Retinal pigment epithelial cell (primary cell): ENCODE results near the gene DOCK4.
A peak's percentile ranks its signal among the peaks of the same experiment; 100 is the strongest.

Experiments
- DNase-seq: peaks from one replicate; pipeline ENCODE4 v3.0.0-alpha.2; 2010; ENCODE audit warnings: low read depth
- H3K4me3 ChIP-seq: 2 replicates; pipeline ENCODE4 v1.5.1; 2011; ENCODE audit warnings: mild to moderate bottlenecking, low read length, control low read depth, moderate library complexity
- TF ChIP-seq, protein P1 (sequence below): conservative IDR thresholded peaks from 2 replicates; pipeline ENCODE4 v1.5.1; 2011; ENCODE audit warnings: low read depth, low read length, control low read depth, inconsistent platforms

DOCK4 gene

DNA sequence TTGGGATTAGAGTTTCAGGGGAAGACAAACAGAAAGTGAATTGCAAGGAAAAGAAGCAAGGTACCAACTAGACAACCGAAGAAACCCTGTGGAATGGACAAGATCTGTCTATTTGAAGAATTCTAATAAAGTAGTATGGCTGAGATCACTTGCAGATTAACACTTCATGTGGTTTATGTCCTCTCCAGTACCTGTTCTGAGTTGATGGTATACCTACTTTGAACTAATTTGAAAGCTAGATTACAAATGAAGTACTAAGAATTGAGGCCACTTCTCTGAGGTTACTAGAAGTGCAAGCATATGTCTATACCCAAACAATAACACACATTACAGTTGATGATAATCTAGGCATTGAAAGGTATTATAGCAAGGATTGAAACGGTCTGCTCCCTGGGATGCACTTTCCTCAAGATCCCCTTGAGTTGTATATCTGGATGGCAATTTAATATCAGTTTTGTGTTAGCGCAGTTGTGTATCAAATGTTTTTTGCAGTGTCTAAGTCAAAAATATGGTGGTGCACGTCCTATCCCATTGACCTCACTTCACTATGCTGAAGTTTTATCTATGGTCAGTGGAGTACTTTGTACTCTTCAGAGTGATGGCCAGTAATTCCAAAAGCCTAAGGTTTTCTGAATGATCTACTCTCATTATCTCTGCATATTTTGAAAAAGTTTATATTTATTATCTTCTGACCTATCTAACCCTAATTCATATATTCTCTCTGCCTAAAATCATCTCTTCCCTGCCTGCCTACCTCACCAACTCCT is 26.2 kb upstream of the DOCK4 start:
- TF ChIP-seq, protein P1, sequence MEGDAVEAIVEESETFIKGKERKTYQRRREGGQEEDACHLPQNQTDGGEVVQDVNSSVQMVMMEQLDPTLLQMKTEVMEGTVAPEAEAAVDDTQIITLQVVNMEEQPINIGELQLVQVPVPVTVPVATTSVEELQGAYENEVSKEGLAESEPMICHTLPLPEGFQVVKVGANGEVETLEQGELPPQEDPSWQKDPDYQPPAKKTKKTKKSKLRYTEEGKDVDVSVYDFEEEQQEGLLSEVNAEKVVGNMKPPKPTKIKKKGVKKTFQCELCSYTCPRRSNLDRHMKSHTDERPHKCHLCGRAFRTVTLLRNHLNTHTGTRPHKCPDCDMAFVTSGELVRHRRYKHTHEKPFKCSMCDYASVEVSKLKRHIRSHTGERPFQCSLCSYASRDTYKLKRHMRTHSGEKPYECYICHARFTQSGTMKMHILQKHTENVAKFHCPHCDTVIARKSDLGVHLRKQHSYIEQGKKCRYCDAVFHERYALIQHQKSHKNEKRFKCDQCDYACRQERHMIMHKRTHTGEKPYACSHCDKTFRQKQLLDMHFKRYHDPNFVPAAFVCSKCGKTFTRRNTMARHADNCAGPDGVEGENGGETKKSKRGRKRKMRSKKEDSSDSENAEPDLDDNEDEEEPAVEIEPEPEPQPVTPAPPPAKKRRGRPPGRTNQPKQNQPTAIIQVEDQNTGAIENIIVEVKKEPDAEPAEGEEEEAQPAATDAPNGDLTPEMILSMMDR: no peak
- no peak overlapping the region for H3K4me3 ChIP-seq
- DNase-seq: no peak

DNA sequence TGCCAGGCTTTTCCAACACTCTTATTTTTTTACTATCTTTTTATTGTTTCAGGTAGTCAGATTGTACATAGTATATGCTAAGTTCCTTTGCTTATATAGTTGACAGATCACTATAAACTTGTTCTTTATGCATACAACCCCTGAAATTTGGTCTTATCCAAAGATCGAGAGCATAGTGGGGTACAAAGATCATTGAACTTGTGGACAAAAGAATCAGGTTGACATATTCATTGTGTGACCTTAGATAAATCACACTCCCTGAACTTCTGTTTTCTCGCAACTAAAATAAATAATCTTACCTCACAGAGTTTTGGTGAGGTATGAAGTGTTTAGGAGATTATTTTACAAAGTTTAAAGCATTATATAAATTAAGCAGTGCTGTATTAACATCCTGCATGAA is 22.4 kb upstream of the DOCK4 start:
- no peak for DNase-seq

GRCh38 chr7:112226701-112227276 is 20.6 kb upstream of the DOCK4 start:
- TF ChIP-seq, protein P1: no peak
- no peak overlapping the region for H3K4me3 ChIP-seq
- DNase-seq: peak; percentile 38

More for the DNA sequence above, 22.4 kb upstream of the DOCK4 start:
- TF ChIP-seq, protein P1: no peak
- no peak overlapping the region for H3K4me3 ChIP-seq

DNA sequence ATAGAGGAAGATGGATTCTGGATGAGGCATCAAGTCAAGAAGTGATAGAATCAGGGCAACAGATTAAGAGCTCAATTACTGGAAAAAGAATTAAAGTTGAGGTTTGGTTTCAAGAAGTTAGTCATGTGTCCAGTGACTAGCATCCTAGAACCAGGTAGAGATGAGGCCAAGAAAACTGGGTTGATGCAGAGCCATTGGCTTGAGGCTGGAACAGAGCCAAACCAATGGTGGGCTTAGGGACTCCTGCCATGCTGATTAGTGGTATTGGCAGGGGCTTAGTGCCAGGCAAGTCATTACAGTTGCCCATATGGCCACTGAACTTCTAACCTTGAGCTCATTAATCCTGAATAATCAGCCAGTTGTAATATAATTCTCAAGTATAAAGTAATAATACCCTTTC is 18.8 kb upstream of the DOCK4 start:
- TF ChIP-seq, protein P1: no peak
- DNase-seq: peak; percentile 78

GRCh38 chr7:112224186-112224585 is 18.0 kb upstream of the DOCK4 start:
- TF ChIP-seq, protein P1: no peak
- DNase-seq: no peak
- no peak overlapping the region for H3K4me3 ChIP-seq

More for the DNA sequence above, 18.8 kb upstream of the DOCK4 start:
- no peak overlapping the region for H3K4me3 ChIP-seq

- TF ChIP-seq, protein P1: no peak
- no peak overlapping the region for H3K4me3 ChIP-seq
- no peak for DNase-seq
These were observed 17.1 kb upstream of the DOCK4 start for GRCh38 chr7:112223310-112223709.

- H3K4me3 ChIP-seq: no peak overlapping the region
- DNase-seq: no peak
- TF ChIP-seq, protein P1: no peak
These were observed 14.8 kb upstream of the DOCK4 start for GRCh38 chr7:112220877-112221434.
